Measurements from ENCODE around the gene CDC45.

CDC45 gene

DNA sequence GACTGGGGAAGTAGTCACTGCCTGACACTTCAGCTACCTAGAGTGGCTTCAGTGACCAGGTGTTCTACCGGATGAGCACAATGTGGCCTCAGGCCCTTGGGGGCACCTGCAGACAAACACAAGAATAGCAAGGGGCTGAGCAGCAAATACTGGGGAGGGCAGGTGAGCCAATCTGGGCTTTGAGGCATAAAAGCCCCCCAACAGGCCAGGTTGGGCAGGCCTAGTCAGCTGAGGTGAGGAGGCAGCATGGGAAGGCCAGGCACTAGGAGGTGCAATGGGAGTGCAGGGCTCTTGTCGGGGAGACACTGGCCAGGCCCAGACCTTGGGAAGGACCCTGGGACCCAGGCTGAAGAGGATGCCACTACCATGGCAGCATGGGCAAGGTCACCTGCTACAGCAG, 9.7 kb upstream of the CDC45 start:
- no peak for DNase-seq

DNA sequence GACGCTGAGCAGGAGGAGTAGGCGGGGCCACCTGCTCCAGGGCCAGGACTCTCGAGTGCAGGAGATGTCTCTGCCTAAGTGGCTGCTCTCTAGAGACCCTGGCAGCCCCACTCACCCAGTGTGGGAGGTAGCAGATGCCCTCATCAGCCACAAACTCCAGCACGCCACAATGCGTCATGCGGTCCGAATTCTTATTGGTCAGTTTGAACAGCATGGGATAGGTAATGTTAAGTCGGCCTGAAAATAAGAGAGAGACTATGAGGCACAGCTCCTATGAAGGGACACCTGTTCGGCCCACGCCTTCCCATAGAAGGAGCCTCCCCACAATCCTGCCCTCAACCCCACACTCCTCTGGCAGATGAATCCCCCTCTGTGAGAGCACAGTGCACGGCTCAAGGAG, 8.1 kb upstream of the CDC45 start:
- no peak for DNase-seq

DNA sequence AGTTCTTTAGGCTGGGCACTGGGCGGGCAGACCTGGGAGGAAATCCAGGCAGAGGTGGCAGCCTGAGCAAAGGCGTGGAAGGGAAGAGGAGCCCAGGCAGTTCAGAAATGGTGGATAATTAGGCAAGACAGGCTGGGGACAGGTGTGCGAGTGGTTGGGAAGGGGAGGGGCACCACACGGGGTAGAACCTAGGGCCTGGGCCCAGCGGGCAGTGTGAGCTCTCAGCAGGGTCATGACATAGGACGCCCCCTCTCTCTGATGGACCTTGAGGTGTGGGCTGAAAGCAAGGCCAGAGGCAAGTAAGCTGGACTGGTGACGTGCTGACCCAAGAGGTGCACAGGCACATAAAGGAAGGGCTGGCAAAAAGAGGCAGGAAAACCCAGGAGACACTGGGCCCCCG, 7.5 kb upstream of the CDC45 start:
- no peak for DNase-seq

- no peak for DNase-seq
Observed at GRCh38 chr22:19473578-19473977, 6.1 kb upstream of the CDC45 start.

GRCh38 chr22:19476023-19476422, 3.7 kb upstream of the CDC45 start:
- no peak for DNase-seq

- no peak for DNase-seq
Observed at GRCh38 chr22:19477321-19478044, 2.2 kb upstream of the CDC45 start.

DNA sequence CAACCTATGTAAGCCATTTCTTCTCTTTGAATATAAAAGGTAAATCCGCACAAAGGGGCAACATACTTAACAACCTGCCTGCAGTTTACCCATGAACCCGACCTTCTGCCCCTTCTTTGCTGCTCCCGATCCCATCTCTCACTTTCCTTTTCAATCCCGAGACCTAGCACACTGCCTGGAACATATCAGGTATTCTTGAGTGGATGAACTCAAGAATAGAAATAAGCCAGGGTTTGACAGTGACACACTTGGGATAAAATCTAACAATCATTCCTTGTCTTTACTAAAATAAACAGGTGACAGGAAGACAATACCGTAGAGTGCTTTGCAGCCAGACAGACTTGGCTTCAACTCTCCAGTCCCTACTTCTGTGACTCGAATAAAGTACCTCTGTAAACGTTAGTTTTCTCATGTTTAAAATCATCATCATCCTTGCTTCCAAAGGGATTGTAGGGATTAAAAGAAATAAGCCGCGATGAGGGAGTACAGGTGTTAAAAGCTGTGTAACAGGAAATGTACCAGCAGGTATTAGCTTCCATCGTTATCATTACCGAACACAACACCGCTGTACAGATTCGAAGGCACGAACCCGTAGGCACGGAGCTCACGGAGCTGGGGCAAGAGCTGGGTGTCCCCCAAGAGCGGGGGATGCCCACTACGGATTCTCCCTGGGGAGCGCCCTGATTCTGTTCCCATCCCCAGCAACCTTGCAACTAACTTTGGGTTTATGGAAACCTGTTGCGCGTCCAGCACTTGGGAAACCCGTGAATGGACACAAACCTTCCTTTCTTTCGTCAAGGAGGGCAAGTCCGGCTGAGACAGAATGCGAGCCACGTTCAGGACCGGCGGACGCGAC, 1.4 kb upstream of the CDC45 start:
- DNase-seq, result no peak

DNA sequence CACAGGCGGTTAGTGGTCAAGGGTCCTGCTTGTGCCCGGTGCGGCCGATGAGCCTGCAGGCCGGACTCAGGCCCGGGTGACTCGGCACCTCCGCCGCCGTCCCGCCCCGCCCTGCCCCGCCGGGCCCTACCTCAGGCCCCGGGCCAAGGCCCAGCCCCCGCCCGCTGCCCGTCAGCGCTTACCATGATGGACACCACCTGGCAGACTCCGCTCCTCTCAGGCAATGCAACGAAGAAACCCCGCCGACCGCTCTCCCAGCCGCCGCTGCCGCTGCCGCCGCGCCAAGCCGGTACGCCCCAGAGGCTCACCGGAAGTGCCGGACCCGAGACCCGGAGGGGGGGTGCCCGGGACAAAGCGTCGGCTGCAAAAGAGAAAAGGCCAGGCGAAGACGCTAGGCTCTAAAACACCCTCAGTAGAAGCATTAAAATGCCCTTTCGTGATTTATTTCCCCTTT, 792 bp upstream of the CDC45 start, which contains the start of gene UFD1:
Gene UFD1, minus strand, starts transcription at position 293 of the 454 bp plus-strand sequence. Its CDS starts 108 bp downstream, at position 185.
- DNase-seq, result peak; percentile 81

GRCh38 chr22:19480173-19480568, 451 bp downstream of the CDC45 start:
- no peak for DNase-seq

GRCh38 chr22:19480789-19481188, 1.1 kb downstream of the CDC45 start:
- DNase-seq, result no peak

DNA sequence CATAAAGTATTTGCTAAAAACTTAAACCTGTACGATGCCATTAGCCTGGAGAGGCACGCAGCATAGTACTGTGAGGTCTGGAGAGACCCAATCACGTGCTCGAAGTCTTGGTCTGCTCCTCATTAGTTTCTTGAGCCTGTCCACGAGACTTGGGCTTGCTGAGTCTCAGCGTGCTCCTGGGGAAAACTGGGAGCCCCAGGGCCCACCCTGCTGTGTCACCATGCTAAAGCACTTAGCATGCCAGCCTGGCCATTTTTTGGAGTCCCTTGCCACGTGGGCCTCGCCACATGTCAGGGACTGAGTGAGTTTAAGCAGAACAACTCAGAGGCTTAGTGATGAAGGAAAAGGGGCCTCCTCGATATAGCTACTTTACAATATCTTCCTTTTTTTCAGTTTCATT, 2.6 kb downstream of the CDC45 start:
- DNase-seq, result no peak

- no peak for DNase-seq
Observed at GRCh38 chr22:19483481-19484244, 3.9 kb downstream of the CDC45 start.

DNA sequence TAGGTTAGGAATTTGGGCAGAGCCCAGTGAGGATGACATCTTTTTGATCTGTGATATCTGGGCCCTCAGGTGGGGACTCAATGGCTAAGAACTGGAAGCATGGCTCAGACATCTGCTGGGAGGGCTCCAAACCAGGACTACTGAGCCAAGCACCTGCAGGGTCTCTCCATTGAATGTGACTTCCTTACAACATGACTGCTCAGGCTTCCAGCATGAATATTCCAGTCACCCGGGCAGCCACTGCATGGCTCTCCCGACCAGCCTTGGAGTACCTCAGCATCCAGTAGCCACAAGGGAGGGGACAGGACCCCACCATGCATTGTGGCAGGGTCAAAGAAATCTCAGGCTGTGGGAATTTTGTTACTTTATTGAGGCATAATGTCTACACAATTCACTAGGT, 8.6 kb downstream of the CDC45 start:
- DNase-seq, result no peak

DNA sequence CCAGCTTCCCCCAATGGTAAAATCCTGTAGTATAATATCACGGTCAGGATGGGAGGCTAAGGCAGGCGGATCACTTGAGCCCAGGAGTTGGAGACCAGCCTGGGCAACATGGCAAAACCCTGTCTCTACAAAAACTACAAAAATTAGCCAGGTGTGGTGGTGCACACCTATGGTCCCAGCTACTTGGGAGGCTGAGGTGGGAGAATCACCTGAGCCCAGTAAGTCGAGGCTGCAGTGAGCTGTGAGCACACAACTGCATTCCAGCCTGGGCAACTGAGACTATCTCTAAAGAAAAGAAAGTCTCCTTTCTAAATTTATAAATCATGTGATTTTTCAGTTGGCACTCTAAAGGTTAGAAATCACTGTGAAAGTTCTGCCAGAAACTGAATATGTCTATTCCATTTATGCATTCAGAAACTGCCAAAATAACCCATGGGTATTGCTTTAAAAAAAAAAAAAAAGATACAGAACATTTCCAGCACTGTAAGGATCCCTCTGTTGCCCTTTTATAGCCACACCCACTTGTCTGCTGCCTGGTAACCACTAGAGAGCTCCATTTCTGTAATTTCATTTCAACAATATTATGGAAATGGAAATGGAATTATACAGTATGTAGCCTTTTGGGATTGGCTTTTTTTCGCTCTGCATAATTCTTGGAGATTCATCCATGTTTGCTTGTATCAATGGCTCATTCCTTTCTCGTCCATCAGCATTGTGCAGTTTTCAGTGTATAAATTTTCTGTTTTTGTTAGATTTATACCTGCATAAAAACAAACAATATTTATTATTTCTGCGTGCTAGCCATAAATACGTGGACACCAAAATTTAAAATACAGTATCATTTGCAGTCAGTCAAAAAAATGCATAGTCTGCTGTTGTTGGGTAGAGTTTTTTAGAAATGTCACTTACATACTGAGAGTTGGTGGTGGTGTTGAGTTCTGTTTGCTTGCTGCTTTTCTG, 9.4 kb downstream of the CDC45 start:
- no peak for DNase-seq

DNA sequence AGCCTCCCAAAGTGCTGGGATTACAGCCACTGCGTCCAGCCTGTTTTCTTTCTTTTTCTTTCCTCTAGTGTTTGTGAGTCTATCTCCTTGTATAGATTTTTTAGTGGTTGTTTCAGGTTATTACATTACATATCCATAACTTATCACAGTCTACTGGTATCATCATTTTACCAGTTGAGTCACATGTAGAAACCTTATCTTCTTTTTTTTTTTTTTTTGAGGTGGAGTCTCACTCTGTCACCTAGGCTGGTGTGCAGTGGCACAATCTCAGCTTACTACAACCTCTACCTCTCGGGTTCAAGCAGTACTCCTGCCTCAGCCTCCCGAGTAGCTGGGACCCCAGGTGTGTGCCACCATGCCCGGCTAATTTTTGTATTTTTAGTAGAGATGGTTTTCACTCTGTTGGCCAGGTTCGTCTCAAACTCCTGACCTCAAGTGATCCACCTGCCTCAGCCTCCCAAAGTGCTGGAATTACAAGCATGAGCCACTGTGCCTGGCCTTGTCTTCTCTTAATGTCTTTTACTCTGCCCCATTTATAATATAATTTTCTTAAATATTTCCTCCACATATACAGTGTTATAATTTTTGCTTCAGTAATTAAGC, 11.0 kb downstream of the CDC45 start:
- DNase-seq, result no peak

GRCh38 chr22:19492504-19493174, 12.9 kb downstream of the CDC45 start:
- no peak for DNase-seq

DNA sequence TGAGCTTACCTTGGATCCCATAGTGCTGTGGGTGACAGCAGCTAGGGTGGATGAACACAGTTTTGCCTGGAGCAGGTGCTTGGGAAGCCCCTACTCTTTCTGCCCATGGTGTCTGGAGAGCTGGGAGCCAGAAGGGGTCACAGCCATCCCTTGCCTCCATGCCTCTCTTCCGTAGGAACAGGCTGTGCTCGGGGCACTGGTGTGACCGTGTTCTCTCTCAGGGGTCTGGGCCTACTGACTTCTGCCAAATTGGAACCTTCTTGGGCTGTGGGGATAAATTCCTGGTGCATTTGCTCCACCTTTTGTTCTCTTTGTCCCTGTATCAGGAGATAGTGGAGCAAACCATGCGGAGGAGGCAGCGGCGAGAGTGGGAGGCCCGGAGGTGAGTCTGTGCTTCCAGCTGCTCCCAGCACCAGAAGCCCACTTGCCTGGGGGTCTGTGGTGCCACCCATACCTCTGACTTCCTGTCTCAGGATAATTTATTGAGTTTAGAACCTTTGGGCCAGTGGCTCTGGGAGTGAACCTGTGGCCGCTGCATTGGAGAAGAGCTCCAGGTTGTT, 14.4 kb downstream of the CDC45 start:
- DNase-seq, result no peak

GRCh38 chr22:19494676-19495173, 15.0 kb downstream of the CDC45 start:
- no peak for DNase-seq

DNA sequence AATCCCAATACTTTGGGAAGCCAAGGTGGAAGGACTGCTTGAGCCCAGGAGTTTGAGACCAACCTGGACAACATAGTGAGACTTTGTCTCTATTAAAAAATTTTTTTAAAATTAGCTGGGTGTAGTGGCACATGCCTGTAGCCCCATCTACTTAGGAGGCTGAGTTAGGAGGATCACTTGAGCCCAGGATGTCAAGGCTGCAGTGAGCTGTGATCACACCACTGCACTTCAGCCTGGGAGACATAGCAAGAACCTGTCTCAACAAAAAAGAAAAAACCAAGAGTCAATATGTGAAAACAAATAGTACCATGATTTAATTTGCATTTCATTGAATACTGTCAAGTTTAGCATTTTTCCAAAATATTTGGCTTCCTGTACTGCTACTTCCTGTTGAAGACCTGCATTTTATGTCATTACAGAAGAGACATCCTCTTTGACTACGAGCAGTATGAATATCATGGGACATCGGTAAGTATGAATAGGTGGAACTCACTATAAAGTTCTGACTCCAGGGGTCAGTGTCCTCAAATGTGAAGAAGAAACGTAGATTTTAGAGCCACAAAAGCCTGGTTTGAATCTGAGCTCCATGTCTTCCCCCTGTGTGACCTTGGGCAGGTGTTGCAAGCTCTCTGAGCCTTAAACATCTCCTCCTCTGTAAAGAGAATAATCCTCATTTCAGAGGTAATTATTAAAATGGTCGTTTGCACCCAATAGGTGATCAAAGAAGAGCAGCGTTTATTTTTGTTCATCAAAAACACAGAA, 16.0 kb downstream of the CDC45 start:
- DNase-seq, result no peak

GRCh38 chr22:19496324-19496630, 16.6 kb downstream of the CDC45 start:
- no peak for DNase-seq

Measured in NCI-H748 treated with DMSO at 0.1 percent for 48 hours (cell line).